Measurements from ENCODE around the gene DMPK. TPM values are rescaled to one million over a fixed set of nuclear protein-coding genes. Genes with fewer than 3 reads are reported as not detected.

DMPK gene
- total and polyA plus RNA-seq, 9 of the 15 experiments (the other 6 are each of a cell fraction or from before 2014, with no cell fraction given) = 0.24 to 31.3 (median 7.3) TPM

DNA sequence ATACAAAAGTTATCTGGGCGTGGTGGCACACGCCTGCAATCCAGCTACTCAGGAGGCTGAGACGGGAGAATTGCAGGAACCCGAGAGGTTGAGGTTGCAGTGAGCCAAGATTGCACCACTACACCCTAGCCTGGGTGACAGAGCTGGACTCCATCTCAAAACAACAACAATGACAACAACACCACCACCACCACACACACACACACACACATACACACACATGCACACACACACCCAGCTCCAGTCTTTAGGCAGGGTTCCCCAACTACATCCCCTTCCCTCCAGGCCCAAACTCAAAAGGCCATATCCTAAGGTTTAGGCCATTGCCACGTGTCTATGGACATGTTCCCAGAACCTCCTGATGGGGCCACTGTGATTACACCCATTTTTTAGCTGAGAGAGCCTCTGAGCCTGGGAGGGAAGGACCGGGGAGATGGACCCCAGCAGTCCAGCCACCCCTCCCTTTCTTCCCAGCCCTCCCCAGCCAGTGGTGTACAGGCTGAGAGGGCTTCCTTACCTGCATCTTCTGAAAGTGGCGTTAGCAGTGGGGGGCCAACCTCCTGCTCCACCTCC, 19.4 kb upstream of the DMPK start (continued):
- TF ChIP-seq, protein P1, sequence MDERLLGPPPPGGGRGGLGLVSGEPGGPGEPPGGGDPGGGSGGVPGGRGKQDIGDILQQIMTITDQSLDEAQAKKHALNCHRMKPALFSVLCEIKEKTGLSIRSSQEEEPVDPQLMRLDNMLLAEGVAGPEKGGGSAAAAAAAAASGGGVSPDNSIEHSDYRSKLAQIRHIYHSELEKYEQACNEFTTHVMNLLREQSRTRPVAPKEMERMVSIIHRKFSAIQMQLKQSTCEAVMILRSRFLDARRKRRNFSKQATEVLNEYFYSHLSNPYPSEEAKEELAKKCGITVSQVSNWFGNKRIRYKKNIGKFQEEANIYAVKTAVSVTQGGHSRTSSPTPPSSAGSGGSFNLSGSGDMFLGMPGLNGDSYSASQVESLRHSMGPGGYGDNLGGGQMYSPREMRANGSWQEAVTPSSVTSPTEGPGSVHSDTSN (CRISPR knock-in tag; IDR thresholded peaks at IDR 0.05; ENCODE audit: low read depth) = no peak
- TF ChIP-seq, protein P1 (tag; conservative IDR thresholded peaks at IDR 0.05; ENCODE audit: low read depth) = no peak
- TF ChIP-seq NELFE (IDR thresholded peaks at IDR 0.05; ENCODE audit: insufficient read depth, insufficient read length) (no peak), ZNF644 (tag; IDR thresholded peaks at IDR 0.05; ENCODE audit: low read depth) (no peak), ZNF589 (CRISPR knock-in tag; IDR thresholded peaks at IDR 0.05; ENCODE audit: low read depth) (no peak), SRF (CRISPR knock-in tag; IDR thresholded peaks at IDR 0.05) (no peak), ZNF23 (CRISPR knock-in tag; IDR thresholded peaks at IDR 0.05) (no peak), HDAC1 (IDR thresholded peaks at IDR 0.05) (peak in 1 of 2 experiments; percentile 43; a peak in 1 of 4 replicates), ELF4 (CRISPR knock-in tag; IDR thresholded peaks at IDR 0.05) (0 out of 2 replicates have a peak, but pooled peaks have one; percentile 72), PHF20 (IDR thresholded peaks at IDR 0.05; ENCODE audit: partially characterized antibody) (no peak), ZNF584 (CRISPR knock-in tag; IDR thresholded peaks at IDR 0.05; ENCODE audit: low read depth) (no peak), MTA2 (IDR thresholded peaks at IDR 0.05; ENCODE audit: low read depth) (no peak), BCL6 (CRISPR knock-in tag; IDR thresholded peaks at IDR 0.05) (no peak)
- TF ChIP-seq, protein P2, sequence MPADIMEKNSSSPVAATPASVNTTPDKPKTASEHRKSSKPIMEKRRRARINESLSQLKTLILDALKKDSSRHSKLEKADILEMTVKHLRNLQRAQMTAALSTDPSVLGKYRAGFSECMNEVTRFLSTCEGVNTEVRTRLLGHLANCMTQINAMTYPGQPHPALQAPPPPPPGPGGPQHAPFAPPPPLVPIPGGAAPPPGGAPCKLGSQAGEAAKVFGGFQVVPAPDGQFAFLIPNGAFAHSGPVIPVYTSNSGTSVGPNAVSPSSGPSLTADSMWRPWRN (IDR thresholded peaks at IDR 0.05; ENCODE audit: low read depth) = no peak

Data from K562 (cell line).